ENCODE measurements around the gene FBXO2. TPM values are rescaled to one million over a fixed set of nuclear protein-coding genes. Genes with fewer than 3 reads are reported as not detected.

The FBXO2 gene
- total and polyA plus RNA-seq, 2 of the 4 experiments (the other 2 are of a cell fraction) = 0.36 to 1.7 TPM

DNA sequence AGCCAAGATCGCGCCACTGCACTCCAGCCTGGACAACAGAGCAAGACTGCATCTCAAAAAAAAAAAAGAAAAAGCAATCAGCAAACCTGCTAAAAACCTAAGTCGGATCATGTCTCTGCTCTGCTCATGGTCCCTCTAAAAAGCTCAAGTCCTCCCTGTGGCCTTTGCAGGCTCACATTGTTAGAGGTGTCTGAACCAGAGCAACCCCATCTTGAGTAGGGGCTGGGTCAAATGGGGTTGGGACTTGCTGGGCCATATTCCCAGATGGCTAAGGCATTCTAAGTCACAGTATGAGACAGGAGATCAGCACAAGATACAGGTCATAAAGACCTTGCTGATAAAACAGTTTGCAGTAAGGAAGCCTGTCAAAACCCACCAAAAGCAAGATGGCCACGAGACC is 34.3 kb upstream of the FBXO2 start:
- H4K91ac ChIP-seq (ENCODE audit: insufficient read depth, low read depth, low read length) = no peak overlapping the region
- H4K5ac ChIP-seq (ENCODE audit: low read depth, low read length) = no peak overlapping the region
- dilution Hi-C loops (cut with HindIII; ENCODE audit: low sequenced_read_pairs, unreplicated experiment) (no loop called here), intact Hi-C loops (cut with micrococcal nuclease) (no loop called here), in situ Hi-C loops (cut with MboI; ENCODE audit: low sequenced_read_pairs) (no loop called here)
- no peak overlapping the region for H2BK20ac ChIP-seq (ENCODE audit: low read depth, low read length)
- no peak overlapping the region for H2AK9ac ChIP-seq (replicated peaks; ENCODE audit: low read depth, low read length, poor library complexity)
- no peak overlapping the region for H3K18ac ChIP-seq (ENCODE audit: low read depth, low read length)
- ChIA-PET POLR2A (ENCODE audit: unreplicated experiment) (no interaction called here), CTCF (no interaction called here)
- H3K27me3 ChIP-seq (ENCODE audit: control insufficient read depth, insufficient read depth, low read length) = peaks cover 40% of the 10 kb centered on the region
- no peak overlapping the region for H2BK15ac ChIP-seq (ENCODE audit: low read depth, low read length)
- BruUV-seq (replicated peaks) = no TSS peak
- H3K79me1 ChIP-seq (ENCODE audit: low read depth in 1 of 2, low read length in 2 of 2) = no peaks in the 10 kb centered on the region
- H3K4me2 ChIP-seq (ENCODE audit: low read depth, low read length) = no peak overlapping the region
- no peak overlapping the region for H3K23ac ChIP-seq (ENCODE audit: low read depth, low read length)
- no peak overlapping the region for H2AK5ac ChIP-seq (ENCODE audit: low read depth, low read length)
- H3K9ac ChIP-seq (ENCODE audit: low read depth, low read length) = no peak overlapping the region
- H2BK120ac ChIP-seq (ENCODE audit: low read depth, low read length) = no peak overlapping the region
- 50% methylated on average over 1 of the region's 4 CpGs; no CpG with 5 or more reads in 1 of the 2 experiments for WGBS, 2 experiments (ENCODE audit: extremely low coverage in 2 of 2, insufficient read length in 1 of 2)
- TF ChIP-seq RAD21 (IDR thresholded peaks at IDR 0.05; ENCODE audit: low read length) (no peak), MAZ (IDR thresholded peaks at IDR 0.05; ENCODE audit: borderline replicate concordance, low read depth, low read length) (no peak), USF2 (IDR thresholded peaks at IDR 0.05; ENCODE audit: low read depth, low read length) (no peak), RFX5 (IDR thresholded peaks at IDR 0.05; ENCODE audit: low read depth, low read length) (no peak), MXI1 (IDR thresholded peaks at IDR 0.05; ENCODE audit: borderline replicate concordance, low read depth, low read length) (no peak), MAFK (IDR thresholded peaks at IDR 0.05; ENCODE audit: low read depth, low read length) (no peak), CEBPB (IDR thresholded peaks at IDR 0.05; ENCODE audit: low read depth, low read length) (no peak), POLR2A (IDR thresholded peaks at IDR 0.05; ENCODE audit: low read depth, low read length) (no peak), RCOR1 (IDR thresholded peaks at IDR 0.05; ENCODE audit: insufficient replicate concordance, low read length) (no peak), CHD1 (IDR thresholded peaks at IDR 0.05; ENCODE audit: low read depth, low read length) (no peak), BHLHE40 (IDR thresholded peaks at IDR 0.05; ENCODE audit: low read depth, low read length) (no peak), SMC3 (IDR thresholded peaks at IDR 0.05; ENCODE audit: low read depth, low read length) (no peak), NFE2L2 (IDR thresholded peaks at IDR 0.05; ENCODE audit: low read depth, low read length) (no peak), FOS (IDR thresholded peaks at IDR 0.05; ENCODE audit: low read depth, low read length) (no peak)
- TF ChIP-seq, protein P1, sequence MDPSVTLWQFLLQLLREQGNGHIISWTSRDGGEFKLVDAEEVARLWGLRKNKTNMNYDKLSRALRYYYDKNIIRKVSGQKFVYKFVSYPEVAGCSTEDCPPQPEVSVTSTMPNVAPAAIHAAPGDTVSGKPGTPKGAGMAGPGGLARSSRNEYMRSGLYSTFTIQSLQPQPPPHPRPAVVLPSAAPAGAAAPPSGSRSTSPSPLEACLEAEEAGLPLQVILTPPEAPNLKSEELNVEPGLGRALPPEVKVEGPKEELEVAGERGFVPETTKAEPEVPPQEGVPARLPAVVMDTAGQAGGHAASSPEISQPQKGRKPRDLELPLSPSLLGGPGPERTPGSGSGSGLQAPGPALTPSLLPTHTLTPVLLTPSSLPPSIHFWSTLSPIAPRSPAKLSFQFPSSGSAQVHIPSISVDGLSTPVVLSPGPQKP (IDR thresholded peaks at IDR 0.05; ENCODE audit: borderline replicate concordance, low read depth, low read length) = no peak
- TF ChIP-seq, protein P2, sequence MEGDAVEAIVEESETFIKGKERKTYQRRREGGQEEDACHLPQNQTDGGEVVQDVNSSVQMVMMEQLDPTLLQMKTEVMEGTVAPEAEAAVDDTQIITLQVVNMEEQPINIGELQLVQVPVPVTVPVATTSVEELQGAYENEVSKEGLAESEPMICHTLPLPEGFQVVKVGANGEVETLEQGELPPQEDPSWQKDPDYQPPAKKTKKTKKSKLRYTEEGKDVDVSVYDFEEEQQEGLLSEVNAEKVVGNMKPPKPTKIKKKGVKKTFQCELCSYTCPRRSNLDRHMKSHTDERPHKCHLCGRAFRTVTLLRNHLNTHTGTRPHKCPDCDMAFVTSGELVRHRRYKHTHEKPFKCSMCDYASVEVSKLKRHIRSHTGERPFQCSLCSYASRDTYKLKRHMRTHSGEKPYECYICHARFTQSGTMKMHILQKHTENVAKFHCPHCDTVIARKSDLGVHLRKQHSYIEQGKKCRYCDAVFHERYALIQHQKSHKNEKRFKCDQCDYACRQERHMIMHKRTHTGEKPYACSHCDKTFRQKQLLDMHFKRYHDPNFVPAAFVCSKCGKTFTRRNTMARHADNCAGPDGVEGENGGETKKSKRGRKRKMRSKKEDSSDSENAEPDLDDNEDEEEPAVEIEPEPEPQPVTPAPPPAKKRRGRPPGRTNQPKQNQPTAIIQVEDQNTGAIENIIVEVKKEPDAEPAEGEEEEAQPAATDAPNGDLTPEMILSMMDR (conservative IDR thresholded peaks at IDR 0.05; ENCODE audit: low read depth, low read length) = no peak
- no peak overlapping the region for H2BK5ac ChIP-seq (ENCODE audit: low read depth, low read length, poor library complexity, severe bottlenecking)
- no peaks in the 10 kb centered on the region for H3K36me3 ChIP-seq (ENCODE audit: control insufficient read depth, insufficient read depth, low read length)
- no peak for DNase-seq
- no peak overlapping the region for H3K4ac ChIP-seq (ENCODE audit: low read depth, low read length)
- no peak overlapping the region for H4K8ac ChIP-seq (ENCODE audit: low read depth in 2 of 2, low read length in 2 of 2)
- H3K27ac ChIP-seq (ENCODE audit: insufficient read depth, low read length) = no peak overlapping the region
- no peak overlapping the region for H2AFZ ChIP-seq (replicated peaks; ENCODE audit: low read length, poor library complexity)
- no peak overlapping the region for H3K56ac ChIP-seq (ENCODE audit: extremely low read depth, insufficient read depth, low read length)
- H4K20me1 ChIP-seq (ENCODE audit: insufficient read depth, low read length) = no peaks in the 10 kb centered on the region
- ATAC-seq (ENCODE audit: low read depth) = no peak
- no peaks in the 10 kb centered on the region for H3K9me3 ChIP-seq (ENCODE audit: control insufficient read depth, insufficient read depth, low read length)
- 0 out of 2 replicates have a peak, but pooled peaks cover 4% of the 10 kb centered on the region for H3K9me1 ChIP-seq (ENCODE audit: insufficient read depth, low read length)
- H3K4me1 ChIP-seq (ENCODE audit: control insufficient read depth, insufficient read depth, low read length) = peaks cover 3% of the 10 kb centered on the region; the same call in 1 of the 2 replicates
- no peak overlapping the region for H3K4me3 ChIP-seq (ENCODE audit: insufficient read depth, low read depth, low read length)
- no peak overlapping the region for H3K14ac ChIP-seq (replicated peaks; ENCODE audit: low read depth, low read length)

Data from IMR-90 (cell line).